ENCODE results near the gene CFAP46.

DNA sequence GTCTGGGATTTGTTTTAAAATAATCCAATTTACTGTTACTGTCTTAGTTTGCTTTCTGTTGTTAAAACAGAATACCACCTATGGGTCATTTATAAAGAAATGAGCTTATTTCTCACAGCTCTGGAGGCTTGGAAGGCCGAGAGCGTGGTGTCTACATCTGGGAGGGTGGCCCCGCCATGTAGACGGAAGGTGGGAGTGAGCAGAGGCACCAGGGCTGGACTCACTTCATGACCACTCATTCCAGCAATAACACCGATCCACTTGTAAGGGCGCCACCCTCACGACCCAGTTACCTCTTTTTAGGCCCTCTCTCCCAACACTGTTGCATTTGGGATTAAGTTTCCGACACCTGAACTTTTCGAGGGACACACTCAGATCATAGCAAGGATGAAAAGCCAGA, 36.2 kb upstream of the CFAP46 start:
- TF ChIP-seq FOXM1 (IDR thresholded peaks at IDR 0.05; ENCODE audit: low read depth) = no peak
- TF ChIP-seq FOSL2 (IDR thresholded peaks at IDR 0.05; ENCODE audit: borderline replicate concordance, low read depth) = no peak
- no peak for TF ChIP-seq RFX5 (IDR thresholded peaks at IDR 0.05; ENCODE audit: low read length)
- TF ChIP-seq RAD21 (IDR thresholded peaks at IDR 0.05; ENCODE audit: low read length) = no peak
- TF ChIP-seq, protein P1, sequence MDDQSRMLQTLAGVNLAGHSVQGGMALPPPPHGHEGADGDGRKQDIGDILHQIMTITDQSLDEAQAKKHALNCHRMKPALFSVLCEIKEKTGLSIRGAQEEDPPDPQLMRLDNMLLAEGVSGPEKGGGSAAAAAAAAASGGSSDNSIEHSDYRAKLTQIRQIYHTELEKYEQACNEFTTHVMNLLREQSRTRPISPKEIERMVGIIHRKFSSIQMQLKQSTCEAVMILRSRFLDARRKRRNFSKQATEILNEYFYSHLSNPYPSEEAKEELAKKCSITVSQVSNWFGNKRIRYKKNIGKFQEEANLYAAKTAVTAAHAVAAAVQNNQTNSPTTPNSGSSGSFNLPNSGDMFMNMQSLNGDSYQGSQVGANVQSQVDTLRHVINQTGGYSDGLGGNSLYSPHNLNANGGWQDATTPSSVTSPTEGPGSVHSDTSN (IDR thresholded peaks at IDR 0.05) = no peak
- no peak for TF ChIP-seq JUND (IDR thresholded peaks at IDR 0.05)
- no peak for TF ChIP-seq POLR2AphosphoS5 (IDR thresholded peaks at IDR 0.05; ENCODE audit: low read depth, low read length)
- TF ChIP-seq, protein P2, sequence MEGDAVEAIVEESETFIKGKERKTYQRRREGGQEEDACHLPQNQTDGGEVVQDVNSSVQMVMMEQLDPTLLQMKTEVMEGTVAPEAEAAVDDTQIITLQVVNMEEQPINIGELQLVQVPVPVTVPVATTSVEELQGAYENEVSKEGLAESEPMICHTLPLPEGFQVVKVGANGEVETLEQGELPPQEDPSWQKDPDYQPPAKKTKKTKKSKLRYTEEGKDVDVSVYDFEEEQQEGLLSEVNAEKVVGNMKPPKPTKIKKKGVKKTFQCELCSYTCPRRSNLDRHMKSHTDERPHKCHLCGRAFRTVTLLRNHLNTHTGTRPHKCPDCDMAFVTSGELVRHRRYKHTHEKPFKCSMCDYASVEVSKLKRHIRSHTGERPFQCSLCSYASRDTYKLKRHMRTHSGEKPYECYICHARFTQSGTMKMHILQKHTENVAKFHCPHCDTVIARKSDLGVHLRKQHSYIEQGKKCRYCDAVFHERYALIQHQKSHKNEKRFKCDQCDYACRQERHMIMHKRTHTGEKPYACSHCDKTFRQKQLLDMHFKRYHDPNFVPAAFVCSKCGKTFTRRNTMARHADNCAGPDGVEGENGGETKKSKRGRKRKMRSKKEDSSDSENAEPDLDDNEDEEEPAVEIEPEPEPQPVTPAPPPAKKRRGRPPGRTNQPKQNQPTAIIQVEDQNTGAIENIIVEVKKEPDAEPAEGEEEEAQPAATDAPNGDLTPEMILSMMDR (IDR thresholded peaks at IDR 0.05) = no peak
